ENCODE measurements around the gene OGDH. TPM values are rescaled to one million over a fixed set of nuclear protein-coding genes. Genes with fewer than 3 reads are reported as not detected.

Gene OGDH
- total RNA-seq, 2 donors from 2014 or later = 277 to 390 TPM

- peaks cover 0 to 23% of the 10 kb centered on the region in 2 donors for H3K4me1 ChIP-seq
- no peak overlapping the region for H3K27ac ChIP-seq
- no peaks in the 10 kb centered on the region for H3K27me3 ChIP-seq
- peaks cover 82% of the 10 kb centered on the region for H3K36me3 ChIP-seq
- no peaks in the 10 kb centered on the region for H3K9me3 ChIP-seq
- no peak for TF ChIP-seq CTCF (IDR thresholded peaks at IDR 0.05)
- DNase-seq (ENCODE audit: low spot score) = no peak
- H3K4me3 ChIP-seq = no peak overlapping the region
Observed at GRCh38 chr7:44567884-44568283, 38.5 kb upstream of the OGDH start.

GRCh38 chr7:44568771-44569560 is 37.5 kb upstream of the OGDH start:
- no peaks in the 10 kb centered on the region for H3K9me3 ChIP-seq
- no peak overlapping the region for H3K27ac ChIP-seq
- no peaks in the 10 kb centered on the region for H3K27me3 ChIP-seq
- no peak overlapping the region for H3K4me3 ChIP-seq
- no peak for DNase-seq (ENCODE audit: low spot score)
- no peak for TF ChIP-seq CTCF (IDR thresholded peaks at IDR 0.05)
- peaks cover 0 to 29% of the 10 kb centered on the region in 2 donors for H3K4me1 ChIP-seq
- peaks cover 82% of the 10 kb centered on the region for H3K36me3 ChIP-seq

GRCh38 chr7:44569959-44570358 is 36.5 kb upstream of the OGDH start:
- Histone ChIP-seq H3K27ac (no peak overlapping the region), H3K4me1 (peaks cover 0 to 37% of the 10 kb centered on the region in 2 donors)

GRCh38 chr7:44572771-44573170 is 33.7 kb upstream of the OGDH start:
- H3K27ac ChIP-seq = no peak overlapping the region
- no peaks in the 10 kb centered on the region for H3K9me3 ChIP-seq
- DNase-seq (ENCODE audit: low spot score) = no peak
- no peaks in the 10 kb centered on the region for H3K27me3 ChIP-seq
- no peak for TF ChIP-seq CTCF (IDR thresholded peaks at IDR 0.05)
- peaks cover 0 to 30% of the 10 kb centered on the region in 2 donors for H3K4me1 ChIP-seq
- H3K4me3 ChIP-seq = peak overlapping the region; percentile 78 to 85
- peaks cover 50% of the 10 kb centered on the region for H3K36me3 ChIP-seq

More at GRCh38 chr7:44569959-44570358, 36.5 kb upstream of the OGDH start:
- no peak for TF ChIP-seq CTCF (IDR thresholded peaks at IDR 0.05)
- Histone ChIP-seq H3K36me3 (peaks cover 78% of the 10 kb centered on the region), H3K4me3 (no peak overlapping the region), H3K27me3 (no peaks in the 10 kb centered on the region), H3K9me3 (no peaks in the 10 kb centered on the region)
- no peak for DNase-seq (ENCODE audit: low spot score)

GRCh38 chr7:44573464-44574286 is 32.8 kb upstream of the OGDH start, which contains the start of gene DDX56:
DDX56 (minus strand) TSS chr7:44573908; CDS start chr7:44573895, 13 bp downstream.
- Histone ChIP-seq H3K9me3 (no peaks in the 10 kb centered on the region), H3K27ac (peak within 1 kb of the TSS; percentile 86 to 93), H3K4me1 (peaks cover 0 to 30% of the 10 kb centered on the region in 2 donors), H3K27me3 (no peaks in the 10 kb centered on the region), H3K4me3 (peak within 1 kb of the TSS; percentile 78 to 85), H3K36me3 (peaks cover 49% of the 10 kb centered on the region)
- TF ChIP-seq CTCF (IDR thresholded peaks at IDR 0.05) = no peak
- DNase-seq (ENCODE audit: low spot score) = peak; percentile 95

All from right atrium auricular region (tissue), 2 donors.